Vagina (tissue), 2 donors: ENCODE measurements around the gene LGR6.

Experiments used
- POLR2A ChIP-seq, 2 donors: fragments of 450-650 bp; IDR thresholded peaks; one replicate each; pipeline ENCODE4 v1.6.1; 2017; ENCODE audit warnings: antibody characterized with exemption in 2 of 2, mild to moderate bottlenecking in 2 of 2, moderate library complexity in 2 of 2
- POLR2AphosphoS5 ChIP-seq, 2 donors: sonication (generic); formaldehyde crosslinking; IDR thresholded peaks; one replicate each; pipeline ENCODE4 v1.9.0; 2017; ENCODE audit warnings: antibody characterized with exemption in 2 of 2, mild to moderate bottlenecking in 2 of 2, low read depth in 1 of 2; ENCODE audit not compliant: insufficient read depth in 1 of 2
- TF ChIP-seq, protein P1 (sequence below), 3 experiments: fragments of 450-650 bp in 2 of 3; fragments of 200-600 bp in 1 of 3; sonication (generic) in 1 of 3; IDR thresholded peaks; one replicate each; pipeline ENCODE4 v1.5.1; 2017 to 2019; ENCODE audit warnings: antibody characterized with exemption in 3 of 3, mild to moderate bottlenecking in 2 of 3, moderate library complexity in 2 of 3

DNA sequence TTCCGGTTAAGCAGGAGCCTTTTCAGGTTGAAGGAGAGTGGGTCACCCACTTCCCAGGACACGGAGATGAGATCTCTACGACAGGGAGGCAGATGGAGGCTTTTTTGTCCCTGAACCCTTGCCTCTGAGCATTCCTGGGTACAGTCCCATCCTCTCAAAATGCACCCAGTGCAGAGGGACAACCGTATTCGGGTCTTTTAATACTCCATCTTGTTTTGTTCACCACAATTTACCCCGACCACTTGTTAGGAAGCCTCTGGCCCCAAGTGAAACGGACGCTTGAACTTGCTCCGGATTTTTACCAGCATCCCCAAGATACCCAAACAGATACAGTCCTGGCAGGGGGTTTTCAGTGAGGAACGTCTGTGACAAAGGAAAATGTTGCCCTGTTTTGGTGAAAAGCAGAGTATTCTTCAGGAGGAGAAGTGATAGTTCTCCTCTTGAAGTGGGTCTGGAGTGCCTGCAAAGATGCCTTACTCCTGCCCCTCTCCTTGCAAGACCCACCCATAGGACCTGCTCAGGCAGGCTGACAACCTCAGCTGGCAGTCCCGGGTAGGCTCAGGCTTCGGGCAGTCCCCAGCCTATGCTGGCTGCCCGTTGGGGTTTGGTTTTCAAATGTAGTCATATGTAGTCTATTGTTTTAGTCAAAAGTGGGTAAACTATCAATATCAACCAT, 48.4 kb upstream of the LGR6 start:
- TF ChIP-seq, protein P1, sequence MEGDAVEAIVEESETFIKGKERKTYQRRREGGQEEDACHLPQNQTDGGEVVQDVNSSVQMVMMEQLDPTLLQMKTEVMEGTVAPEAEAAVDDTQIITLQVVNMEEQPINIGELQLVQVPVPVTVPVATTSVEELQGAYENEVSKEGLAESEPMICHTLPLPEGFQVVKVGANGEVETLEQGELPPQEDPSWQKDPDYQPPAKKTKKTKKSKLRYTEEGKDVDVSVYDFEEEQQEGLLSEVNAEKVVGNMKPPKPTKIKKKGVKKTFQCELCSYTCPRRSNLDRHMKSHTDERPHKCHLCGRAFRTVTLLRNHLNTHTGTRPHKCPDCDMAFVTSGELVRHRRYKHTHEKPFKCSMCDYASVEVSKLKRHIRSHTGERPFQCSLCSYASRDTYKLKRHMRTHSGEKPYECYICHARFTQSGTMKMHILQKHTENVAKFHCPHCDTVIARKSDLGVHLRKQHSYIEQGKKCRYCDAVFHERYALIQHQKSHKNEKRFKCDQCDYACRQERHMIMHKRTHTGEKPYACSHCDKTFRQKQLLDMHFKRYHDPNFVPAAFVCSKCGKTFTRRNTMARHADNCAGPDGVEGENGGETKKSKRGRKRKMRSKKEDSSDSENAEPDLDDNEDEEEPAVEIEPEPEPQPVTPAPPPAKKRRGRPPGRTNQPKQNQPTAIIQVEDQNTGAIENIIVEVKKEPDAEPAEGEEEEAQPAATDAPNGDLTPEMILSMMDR (IDR thresholded peaks at IDR 0.05), result no peak
- TF ChIP-seq POLR2AphosphoS5 (IDR thresholded peaks at IDR 0.05; ENCODE audit: insufficient read depth in 1 of 2, low read depth in 1 of 2) (no peak), POLR2A (IDR thresholded peaks at IDR 0.05) (no peak)
